Fibroblast of mammary gland (primary cell): ENCODE results near the gene CXCR5.

Experiments used
- DNase-seq: peaks from one replicate; pipeline ENCODE4 v3.0.0-alpha.2; 2010; ENCODE audit warnings: low read depth
- H3K4me3 ChIP-seq: 2 replicates; pipeline ENCODE4 v1.5.1; 2011; ENCODE audit warnings: low read depth, mild to moderate bottlenecking, low read length, moderate library complexity; ENCODE audit not compliant: control insufficient read depth
- TF ChIP-seq, protein P1 (sequence below): conservative IDR thresholded peaks from 2 replicates; pipeline ENCODE4 v1.5.1; 2011; ENCODE audit warnings: low read depth, low read length, inconsistent platforms; ENCODE audit not compliant: control insufficient read depth, insufficient read depth

CXCR5 gene

DNA sequence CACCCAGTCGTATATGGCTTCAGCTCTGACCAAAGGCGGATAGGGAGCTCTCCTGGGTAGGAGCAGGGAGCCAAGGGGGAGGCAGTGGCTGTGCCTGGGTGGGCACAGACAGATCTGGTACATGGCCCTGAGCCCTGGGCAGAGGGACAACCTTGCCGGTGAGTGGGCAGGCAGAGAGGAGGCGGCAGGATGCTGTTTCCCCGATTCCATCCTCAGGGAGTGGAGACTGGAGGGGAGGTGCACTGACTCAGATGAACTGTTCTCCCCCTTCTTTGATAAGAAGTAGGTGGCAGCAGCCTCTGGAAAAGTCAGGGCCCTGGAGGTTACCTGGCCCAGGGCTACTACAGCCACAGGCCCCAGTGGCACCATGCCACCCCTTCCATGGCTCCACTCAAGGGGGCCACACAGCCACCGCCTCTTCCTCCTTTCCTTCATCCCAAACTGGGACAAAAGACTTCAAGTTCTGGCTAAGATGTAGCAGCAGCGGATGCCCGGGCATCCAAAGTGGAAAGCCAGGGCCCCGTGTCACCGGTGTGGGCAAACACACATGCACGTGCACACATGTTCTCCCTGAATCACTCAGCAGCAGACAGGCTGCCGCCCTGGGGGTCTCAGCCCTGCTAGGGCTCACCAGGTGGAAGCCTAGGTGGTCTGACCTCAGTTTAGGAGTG, 13.4 kb downstream of the CXCR5 start:
- TF ChIP-seq, protein P1, sequence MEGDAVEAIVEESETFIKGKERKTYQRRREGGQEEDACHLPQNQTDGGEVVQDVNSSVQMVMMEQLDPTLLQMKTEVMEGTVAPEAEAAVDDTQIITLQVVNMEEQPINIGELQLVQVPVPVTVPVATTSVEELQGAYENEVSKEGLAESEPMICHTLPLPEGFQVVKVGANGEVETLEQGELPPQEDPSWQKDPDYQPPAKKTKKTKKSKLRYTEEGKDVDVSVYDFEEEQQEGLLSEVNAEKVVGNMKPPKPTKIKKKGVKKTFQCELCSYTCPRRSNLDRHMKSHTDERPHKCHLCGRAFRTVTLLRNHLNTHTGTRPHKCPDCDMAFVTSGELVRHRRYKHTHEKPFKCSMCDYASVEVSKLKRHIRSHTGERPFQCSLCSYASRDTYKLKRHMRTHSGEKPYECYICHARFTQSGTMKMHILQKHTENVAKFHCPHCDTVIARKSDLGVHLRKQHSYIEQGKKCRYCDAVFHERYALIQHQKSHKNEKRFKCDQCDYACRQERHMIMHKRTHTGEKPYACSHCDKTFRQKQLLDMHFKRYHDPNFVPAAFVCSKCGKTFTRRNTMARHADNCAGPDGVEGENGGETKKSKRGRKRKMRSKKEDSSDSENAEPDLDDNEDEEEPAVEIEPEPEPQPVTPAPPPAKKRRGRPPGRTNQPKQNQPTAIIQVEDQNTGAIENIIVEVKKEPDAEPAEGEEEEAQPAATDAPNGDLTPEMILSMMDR: no peak
- no peak for DNase-seq
- H3K4me3 ChIP-seq: no peak overlapping the region

DNA sequence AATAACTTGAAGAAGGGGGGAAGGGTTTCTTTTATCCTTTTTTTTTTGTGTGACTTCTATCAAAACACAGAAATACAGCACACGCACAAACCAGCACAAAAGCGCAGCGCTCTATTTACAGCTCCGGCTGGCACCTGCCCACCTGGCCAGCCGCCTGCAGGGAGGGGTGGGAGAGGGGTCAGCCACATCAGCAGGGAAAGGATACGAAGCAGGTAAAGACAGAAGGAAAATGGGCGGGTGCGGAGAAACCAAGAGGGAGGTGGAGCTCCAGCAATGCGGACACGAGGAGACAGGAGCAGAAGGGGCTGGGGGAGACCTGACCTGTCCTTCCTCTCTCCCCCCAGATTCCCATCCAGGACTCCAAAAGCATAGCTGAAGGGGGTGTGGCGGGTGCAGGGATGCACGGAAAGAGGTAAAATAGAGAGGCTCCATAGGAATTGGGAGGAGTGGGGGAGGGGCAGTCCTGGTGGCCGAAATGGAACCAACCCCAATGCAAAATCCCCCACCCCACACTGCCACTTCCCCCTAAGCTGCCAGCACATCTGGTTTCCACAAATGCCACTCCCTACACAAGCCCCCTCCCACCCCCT, 14.1 kb downstream of the CXCR5 start:
- DNase-seq: no peak
- H3K4me3 ChIP-seq: no peak overlapping the region
- TF ChIP-seq, protein P1: no peak

DNA sequence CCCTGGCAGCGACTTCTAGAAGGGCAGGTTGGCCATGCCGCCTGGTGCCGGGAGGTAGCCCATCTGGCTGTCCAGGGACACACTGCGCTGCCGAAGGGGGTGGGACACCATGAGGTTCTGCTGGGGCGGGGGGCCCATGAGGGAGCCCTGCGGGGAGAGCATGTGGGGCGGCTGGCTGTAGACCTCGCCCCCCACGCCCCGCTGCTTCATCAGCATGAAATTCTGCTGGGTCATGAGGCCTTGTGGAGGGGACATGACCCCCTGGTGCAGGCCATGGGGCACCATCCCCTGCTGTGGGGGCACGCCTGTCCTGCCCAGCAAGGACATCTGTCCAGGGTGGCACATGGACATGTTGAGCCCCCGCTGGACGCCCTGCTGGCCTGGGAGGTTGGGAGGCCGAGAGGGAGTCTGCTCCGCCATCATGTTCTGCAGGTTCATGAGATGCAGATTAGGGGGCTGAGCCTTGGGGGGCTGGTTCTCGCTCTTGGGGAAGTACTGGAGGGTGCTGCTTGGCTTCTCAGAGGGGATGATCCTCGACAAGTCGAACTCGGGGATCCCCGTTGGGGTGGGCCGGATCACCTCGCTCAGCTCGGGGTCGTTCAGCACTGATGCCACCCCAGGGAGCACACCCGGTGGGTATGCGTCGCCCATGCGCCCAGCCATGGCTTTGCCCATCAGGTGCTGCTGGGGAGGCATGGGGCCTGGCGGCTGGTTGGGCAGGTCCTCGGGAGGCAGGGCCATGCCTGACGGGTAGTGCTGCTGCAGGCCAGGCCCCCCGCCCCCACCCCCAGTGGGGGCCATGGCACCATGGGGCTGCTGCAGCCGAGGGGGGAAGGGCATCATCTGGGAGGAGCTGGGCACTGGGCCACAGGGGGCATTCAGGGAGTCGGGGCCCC, 15.0 kb downstream of the CXCR5 start:
- no peak for DNase-seq
- H3K4me3 ChIP-seq: no peak overlapping the region
- TF ChIP-seq, protein P1: no peak

DNA sequence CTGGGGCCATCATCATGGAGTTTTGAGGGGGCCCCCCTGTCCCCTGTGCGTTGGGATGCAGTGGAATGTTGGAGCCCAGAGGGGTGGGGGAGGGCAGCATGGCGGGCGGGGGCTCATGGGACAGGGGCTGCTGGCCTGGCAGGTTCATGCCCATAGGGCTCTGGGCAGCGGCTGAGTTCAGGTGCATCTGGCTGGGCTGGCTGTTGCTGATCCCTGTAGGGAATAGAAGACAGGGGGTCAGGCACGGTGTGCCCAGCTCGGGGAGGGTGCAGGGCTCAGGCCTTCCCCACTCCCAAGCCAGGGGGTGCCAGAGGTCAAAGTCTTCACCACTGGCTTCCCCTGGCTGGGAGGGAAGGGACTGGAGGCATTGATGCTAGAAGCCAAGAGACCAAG, 15.6 kb downstream of the CXCR5 start:
- no peak overlapping the region for H3K4me3 ChIP-seq
- TF ChIP-seq, protein P1: no peak
- no peak for DNase-seq

DNA sequence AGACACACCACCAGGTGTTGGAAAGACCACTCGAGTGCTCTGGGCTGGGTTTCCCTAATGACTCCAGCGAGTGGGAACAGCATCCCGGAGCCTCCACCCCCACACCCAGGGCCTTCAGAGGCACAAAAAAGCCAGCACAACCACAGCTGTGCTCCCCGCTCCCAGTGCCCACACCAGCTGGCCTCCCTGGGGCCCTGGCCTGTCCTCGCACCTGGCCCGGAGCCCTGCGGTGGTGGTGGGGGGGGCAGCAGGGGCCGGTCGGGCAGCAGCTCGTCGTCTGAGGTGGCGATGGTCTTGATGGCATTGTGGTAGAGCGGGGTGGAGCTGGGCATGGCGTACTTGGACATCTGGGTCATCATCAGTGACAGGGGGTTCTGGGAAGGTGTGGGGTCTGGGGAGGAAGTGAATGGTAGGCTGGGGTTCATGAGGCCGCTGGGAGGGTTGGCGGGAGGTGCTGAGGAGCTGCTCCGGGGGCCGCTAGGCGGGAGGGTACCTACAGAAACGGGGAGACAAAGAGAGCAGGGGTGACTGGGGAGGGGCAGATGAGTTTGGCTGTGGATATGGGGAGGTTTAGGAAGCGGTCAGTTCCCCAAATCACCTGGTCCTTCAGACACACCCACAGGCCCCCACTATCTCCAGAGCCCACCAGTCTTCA, 16.1 kb downstream of the CXCR5 start:
- DNase-seq: no peak
- no peak overlapping the region for H3K4me3 ChIP-seq
- TF ChIP-seq, protein P1: no peak
